HG03442 (cell line): Measurements from ENCODE around the gene TLR1.
"Not testable (repeated sequence)": the region's sequence is repeated elsewhere in the genome, so short reads cannot be mapped to it uniquely, and the experiment has no call there.

ENCODE experiments used
- ATAC-seq: cut with Tn5 transposase; IDR thresholded peaks from one replicate; pipeline ENCODE4 v1.9.1; 2021; ENCODE audit warnings: mild to moderate bottlenecking, moderate library complexity; ENCODE audit not compliant: unreplicated experiment

Gene TLR1

GRCh38 chr4:38806251-38806650, 1.7 kb upstream of the TLR1 start:
- ATAC-seq: not testable (repeated sequence)

DNA sequence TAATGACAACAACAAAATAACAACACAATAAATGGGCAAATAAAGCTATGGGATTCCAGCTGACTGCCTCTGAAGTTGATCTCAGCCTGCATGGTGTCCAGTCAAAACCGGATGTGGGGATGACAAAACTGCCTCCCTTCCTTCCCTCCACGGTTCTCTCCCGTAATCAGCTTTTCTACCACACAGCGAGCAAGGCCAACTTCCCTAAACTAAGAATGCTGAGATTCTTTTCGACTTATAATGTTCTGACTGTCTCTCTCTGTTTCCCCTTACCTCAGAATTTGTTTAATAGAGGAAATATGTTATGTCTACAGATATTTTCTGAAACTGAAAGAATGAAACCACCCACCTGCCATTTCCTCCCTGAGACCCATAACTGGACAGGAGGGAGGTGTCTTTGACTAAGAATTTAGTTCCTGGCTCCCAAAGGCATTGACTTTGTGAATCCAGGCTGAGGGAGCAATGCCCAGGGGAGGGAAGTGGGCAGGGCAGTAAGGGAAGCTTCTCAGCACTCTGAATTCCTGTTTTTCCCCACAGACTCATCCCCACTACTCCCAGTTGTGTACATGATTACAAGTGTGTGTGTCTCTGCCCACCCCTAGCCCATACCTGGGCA, 1.0 kb upstream of the TLR1 start:
- ATAC-seq: peak; percentile 77

DNA sequence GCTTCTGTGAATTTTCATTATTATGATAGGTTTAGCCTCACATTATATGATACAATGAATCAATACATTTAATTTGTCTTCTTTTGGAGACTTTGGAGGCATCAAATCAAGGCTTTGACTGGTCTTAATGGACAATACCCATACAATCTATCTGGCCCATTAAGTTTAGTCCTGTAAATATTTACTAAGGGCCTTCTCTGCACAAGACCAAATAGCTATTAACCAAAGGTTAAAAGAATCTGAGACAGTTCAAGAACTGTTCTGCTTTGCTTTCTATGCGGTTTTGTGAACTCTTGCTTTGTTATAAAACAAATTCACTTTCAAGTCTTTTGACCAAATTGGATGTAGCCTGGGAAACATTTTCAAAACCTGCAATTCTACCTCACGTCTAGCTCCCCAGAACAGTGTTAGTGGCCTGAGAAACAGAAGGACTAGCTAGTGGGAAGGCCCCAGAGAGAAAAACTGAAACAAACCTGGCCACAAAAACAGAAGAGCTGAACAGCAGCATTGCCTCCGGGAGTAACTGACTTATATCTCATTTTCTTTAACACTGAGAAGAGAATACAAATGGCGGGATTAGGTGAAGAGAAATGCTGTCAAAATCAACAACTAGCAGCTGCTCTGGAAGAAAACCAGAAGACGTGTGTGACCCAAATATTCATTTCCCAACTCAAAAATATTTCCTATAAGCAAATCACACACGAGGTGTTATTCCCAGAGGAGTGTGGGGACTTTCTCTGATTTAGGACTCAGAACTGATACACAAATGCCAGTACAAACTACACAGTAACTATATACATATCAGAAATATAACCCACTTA, 548 bp downstream of the TLR1 start:
- peak; percentile 61 for ATAC-seq

GRCh38 chr4:38802561-38803355, 1.8 kb downstream of the TLR1 start:
- ATAC-seq: no peak

- no peak for ATAC-seq
These were observed 3.6 kb downstream of the TLR1 start for GRCh38 chr4:38800961-38801450.

DNA sequence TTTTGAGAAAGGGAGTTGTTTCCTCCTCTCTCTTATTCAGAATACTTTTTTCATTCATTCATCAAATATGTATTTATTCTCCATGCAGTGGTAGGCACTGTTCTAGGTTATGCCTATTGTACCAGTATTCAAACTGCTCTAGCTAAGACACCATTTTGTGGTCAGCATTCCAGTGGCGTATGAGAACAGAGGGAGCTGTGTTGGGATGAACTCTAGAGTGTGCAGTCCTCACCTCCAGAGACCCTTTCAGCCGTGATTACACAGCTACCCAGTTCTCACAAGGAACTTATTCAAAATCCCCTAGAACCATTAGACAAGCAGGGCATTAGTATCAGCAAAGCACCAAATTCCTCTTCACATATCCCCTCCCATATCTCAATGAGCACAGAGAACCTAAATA, 4.2 kb downstream of the TLR1 start:
- ATAC-seq: no peak

GRCh38 chr4:38795087-38795486, 9.5 kb downstream of the TLR1 start:
- ATAC-seq: no peak

GRCh38 chr4:38794051-38794450, 10.5 kb downstream of the TLR1 start:
- ATAC-seq: no peak

DNA sequence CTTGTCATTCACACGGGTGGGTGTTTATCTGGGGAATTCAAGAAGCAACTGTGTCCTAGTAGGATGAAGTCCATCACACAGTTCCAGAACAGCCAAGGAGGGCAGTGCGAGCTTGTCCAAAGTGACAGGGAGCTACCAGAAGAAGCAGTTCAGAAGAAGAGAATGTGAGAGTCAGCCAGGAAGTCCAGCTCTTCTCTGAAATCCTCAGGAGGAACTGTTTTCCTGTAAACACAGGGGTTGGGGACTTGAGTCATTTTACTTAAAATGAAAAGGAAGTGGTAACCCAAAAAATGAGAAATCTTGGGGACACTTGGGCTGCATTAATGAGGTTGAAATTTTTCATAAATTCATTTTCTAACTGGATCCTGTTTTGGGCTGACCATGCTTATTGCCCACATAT, 13.6 kb downstream of the TLR1 start:
- no peak for ATAC-seq

GRCh38 chr4:38788317-38788716, 16.3 kb downstream of the TLR1 start:
- no peak for ATAC-seq

GRCh38 chr4:38787693-38788092, 16.9 kb downstream of the TLR1 start:
- no peak for ATAC-seq

GRCh38 chr4:38785901-38786402, 18.6 kb downstream of the TLR1 start:
- ATAC-seq: peak; percentile 64

- ATAC-seq: no peak
These were observed 19.4 kb downstream of the TLR1 start for GRCh38 chr4:38785041-38785790.

- no peak for ATAC-seq
These were observed 20.4 kb downstream of the TLR1 start for GRCh38 chr4:38784141-38784540.

GRCh38 chr4:38783109-38783460, 21.5 kb downstream of the TLR1 start:
- no peak for ATAC-seq

DNA sequence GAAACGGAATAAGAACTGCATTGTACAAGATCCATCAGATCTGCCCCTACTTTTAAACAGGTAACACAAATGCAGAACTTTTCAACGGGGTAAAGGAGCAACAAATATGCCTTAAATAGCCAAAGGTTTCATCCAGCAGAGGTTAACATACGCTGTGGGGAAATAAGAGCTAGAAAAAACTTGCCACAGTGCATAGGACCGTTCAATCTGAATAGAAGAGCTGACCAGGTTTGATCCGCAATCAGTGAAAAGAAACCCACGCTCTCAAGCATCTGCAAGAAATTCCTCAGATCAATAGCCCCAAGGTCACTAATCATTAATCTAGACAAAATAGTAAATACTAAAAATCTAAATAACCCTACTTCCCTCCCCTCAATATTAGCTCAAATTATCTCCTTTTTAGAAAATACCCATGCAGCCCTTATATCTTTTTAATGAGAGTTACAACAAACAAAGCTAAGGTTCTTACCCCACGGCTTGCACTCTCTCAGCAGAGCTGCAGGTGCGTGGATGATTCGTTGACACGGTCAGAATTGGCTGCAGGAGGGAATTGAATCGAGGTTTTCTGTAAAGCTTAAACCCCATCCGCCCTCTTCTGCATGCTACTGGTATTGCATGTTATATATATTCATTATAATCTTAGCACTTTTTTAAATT, 22.0 kb downstream of the TLR1 start, which contains the start of gene TLR10:
Gene TLR10, minus strand, starts transcription at position 539 of the 657 bp plus-strand sequence. CDS start 7,400 bp downstream, outside the sequence.
- peak; percentile 53 for ATAC-seq

DNA sequence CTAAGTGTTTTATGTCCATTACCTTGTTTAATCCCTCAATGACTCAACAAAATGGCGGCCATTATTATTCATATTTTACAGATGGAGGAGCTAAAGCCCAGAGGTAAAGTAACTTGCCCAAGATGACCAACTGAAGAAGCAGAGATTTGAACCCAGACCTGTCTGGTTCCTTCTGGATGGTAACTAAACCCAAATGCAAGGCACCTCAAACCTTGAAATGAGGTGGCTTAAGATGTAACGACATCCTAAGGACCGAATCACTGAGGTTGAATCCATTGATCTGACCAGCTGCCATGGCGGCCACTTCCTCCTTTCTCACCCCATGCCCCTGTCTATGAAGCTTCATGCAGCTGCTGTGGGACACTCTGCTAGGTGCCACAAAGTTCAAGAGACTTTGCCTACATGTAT, 22.7 kb downstream of the TLR1 start:
- ATAC-seq: peak; percentile 26

GRCh38 chr4:38780833-38781484, 23.6 kb downstream of the TLR1 start:
- no peak for ATAC-seq

GRCh38 chr4:38779790-38780189, 24.8 kb downstream of the TLR1 start:
- no peak for ATAC-seq
